ENCODE data around the gene TNFRSF18. TPM values are rescaled to one million over a fixed set of nuclear protein-coding genes. Genes with fewer than 3 reads are reported as not detected.

TNFRSF18 gene
- total RNA-seq, 1 experiment from 2014 or later = 0.83 TPM

DNA sequence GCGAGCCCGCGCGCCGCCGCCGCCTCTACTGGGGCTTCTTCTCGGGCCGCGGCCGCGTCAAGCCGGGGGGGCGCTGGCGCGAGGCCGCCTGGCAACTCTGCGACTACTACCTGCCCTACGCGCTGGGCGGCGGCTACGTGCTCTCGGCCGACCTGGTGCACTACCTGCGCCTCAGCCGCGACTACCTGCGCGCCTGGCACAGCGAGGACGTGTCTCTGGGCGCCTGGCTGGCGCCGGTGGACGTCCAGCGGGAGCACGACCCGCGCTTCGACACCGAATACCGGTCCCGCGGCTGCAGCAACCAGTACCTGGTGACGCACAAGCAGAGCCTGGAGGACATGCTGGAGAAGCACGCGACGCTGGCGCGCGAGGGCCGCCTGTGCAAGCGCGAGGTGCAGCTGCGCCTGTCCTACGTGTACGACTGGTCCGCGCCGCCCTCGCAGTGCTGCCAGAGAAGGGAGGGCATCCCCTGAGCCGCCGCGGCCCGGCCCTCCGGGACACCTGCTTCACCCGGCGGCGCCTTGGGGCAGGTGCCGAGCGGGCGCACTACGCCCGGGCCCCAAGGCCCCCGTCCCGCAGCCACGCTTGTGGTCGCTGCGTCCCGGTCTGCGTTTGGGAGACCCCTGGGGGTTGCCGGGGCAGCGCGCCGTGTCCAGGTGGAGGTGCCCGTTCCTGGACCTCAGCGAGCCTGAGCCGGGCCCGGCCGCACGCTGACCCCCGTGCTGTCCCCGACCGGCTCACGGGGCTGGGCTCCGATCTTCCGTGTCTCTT lies 26.6 kb upstream of the TNFRSF18 start (continued):
- peak; percentile 14 for TF ChIP-seq IRF2 (CRISPR knock-in tag; IDR thresholded peaks at IDR 0.05; ENCODE audit: borderline replicate concordance, low read depth)
- TF ChIP-seq MYBL2 (CRISPR knock-in tag; IDR thresholded peaks at IDR 0.05) = 0 out of 2 replicates have a peak, but pooled peaks have one; percentile 16
- no peak for TF ChIP-seq AR (CRISPR knock-in tag; IDR thresholded peaks at IDR 0.05)
- no peak for TF ChIP-seq USF2 (CRISPR knock-in tag; IDR thresholded peaks at IDR 0.05)

- POLR2A ChIA-PET = no interaction called here
- Mint-ChIP-seq H3K27me3 (ENCODE audit: low read depth) (no peaks in the 10 kb centered on the region), H3K4me1 (peaks cover 10% of the 10 kb centered on the region), H3K36me3 (peaks cover 10% of the 10 kb centered on the region), H3K4me3 (peak within 1 kb of the TSS; percentile 90), H3K9me3 (peaks cover 3% of the 10 kb centered on the region; the same call in 1 of the 2 replicates), H3K27ac (peak within 1 kb of the TSS; percentile 81)
- ATAC-seq (no peak), DNase-seq (ENCODE audit: low spot score) (no peak)
- CTCF ChIA-PET = interaction anchor here (2.0 to 2.3 kb wide), 2 partner anchors 59 to 110 kb away, joined by 9 to 19 read pairs; no protein-coding TSS in a partner anchor
- TF ChIP-seq FOXJ3 (CRISPR knock-in tag; IDR thresholded peaks at IDR 0.05; ENCODE audit: borderline replicate concordance) (no peak), ZNF219 (CRISPR knock-in tag; IDR thresholded peaks at IDR 0.05; ENCODE audit: borderline replicate concordance) (peak; percentile 93), SP1 (CRISPR knock-in tag; conservative IDR thresholded peaks at IDR 0.05) (0 out of 2 replicates have a peak, but pooled peaks have one; percentile 19), SMAD4 (CRISPR knock-in tag; IDR thresholded peaks at IDR 0.05) (peak; percentile 77; the same call in 1 of the 2 replicates), IRF2 (CRISPR knock-in tag; IDR thresholded peaks at IDR 0.05; ENCODE audit: borderline replicate concordance, low read depth) (peak; percentile 91), JUN (CRISPR knock-in tag; IDR thresholded peaks at IDR 0.05) (peak; percentile 93; the same call in 1 of the 2 replicates), GABPB1 (CRISPR knock-in tag; IDR thresholded peaks at IDR 0.05) (no peak), RELA (CRISPR knock-in tag; IDR thresholded peaks at IDR 0.05; ENCODE audit: borderline replicate concordance) (0 out of 2 replicates have a peak, but pooled peaks have one; percentile 22), TEAD4 (CRISPR knock-in tag; IDR thresholded peaks at IDR 0.05) (peak; percentile 92; the same call in 1 of the 2 replicates), NFYB (CRISPR knock-in tag; conservative IDR thresholded peaks at IDR 0.05; ENCODE audit: low read depth) (peak; percentile 56), ARID4B (CRISPR knock-in tag; IDR thresholded peaks at IDR 0.05; ENCODE audit: borderline replicate concordance) (peak; percentile 93; the same call in 1 of the 2 replicates), TEAD1 (CRISPR knock-in tag; IDR thresholded peaks at IDR 0.05) (peak; percentile 83; the same call in 1 of the 2 replicates), ZSCAN18 (CRISPR knock-in tag; IDR thresholded peaks at IDR 0.05) (no peak), NR1H2 (CRISPR knock-in tag; IDR thresholded peaks at IDR 0.05) (no peak)
- TF ChIP-seq, protein P1, sequence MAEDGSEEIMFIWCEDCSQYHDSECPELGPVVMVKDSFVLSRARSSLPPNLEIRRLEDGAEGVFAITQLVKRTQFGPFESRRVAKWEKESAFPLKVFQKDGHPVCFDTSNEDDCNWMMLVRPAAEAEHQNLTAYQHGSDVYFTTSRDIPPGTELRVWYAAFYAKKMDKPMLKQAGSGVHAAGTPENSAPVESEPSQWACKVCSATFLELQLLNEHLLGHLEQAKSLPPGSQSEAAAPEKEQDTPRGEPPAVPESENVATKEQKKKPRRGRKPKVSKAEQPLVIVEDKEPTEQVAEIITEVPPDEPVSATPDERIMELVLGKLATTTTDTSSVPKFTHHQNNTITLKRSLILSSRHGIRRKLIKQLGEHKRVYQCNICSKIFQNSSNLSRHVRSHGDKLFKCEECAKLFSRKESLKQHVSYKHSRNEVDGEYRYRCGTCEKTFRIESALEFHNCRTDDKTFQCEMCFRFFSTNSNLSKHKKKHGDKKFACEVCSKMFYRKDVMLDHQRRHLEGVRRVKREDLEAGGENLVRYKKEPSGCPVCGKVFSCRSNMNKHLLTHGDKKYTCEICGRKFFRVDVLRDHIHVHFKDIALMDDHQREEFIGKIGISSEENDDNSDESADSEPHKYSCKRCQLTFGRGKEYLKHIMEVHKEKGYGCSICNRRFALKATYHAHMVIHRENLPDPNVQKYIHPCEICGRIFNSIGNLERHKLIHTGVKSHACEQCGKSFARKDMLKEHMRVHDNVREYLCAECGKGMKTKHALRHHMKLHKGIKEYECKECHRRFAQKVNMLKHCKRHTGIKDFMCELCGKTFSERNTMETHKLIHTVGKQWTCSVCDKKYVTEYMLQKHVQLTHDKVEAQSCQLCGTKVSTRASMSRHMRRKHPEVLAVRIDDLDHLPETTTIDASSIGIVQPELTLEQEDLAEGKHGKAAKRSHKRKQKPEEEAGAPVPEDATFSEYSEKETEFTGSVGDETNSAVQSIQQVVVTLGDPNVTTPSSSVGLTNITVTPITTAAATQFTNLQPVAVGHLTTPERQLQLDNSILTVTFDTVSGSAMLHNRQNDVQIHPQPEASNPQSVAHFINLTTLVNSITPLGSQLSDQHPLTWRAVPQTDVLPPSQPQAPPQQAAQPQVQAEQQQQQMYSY (CRISPR knock-in tag; IDR thresholded peaks at IDR 0.05) = peak; percentile 62
- TF ChIP-seq, protein P2, sequence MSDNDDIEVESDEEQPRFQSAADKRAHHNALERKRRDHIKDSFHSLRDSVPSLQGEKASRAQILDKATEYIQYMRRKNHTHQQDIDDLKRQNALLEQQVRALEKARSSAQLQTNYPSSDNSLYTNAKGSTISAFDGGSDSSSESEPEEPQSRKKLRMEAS (CRISPR knock-in tag; IDR thresholded peaks at IDR 0.05) = peak; percentile 77; the same call in 1 of the 2 replicates
These were observed 25.9 kb upstream of the TNFRSF18 start, which contains the start of gene B3GALT6 for GRCh38 chr1:1232208-1232795. Gene B3GALT6, plus strand, starts transcription at chr1:1232237. Its CDS starts 42 bp downstream, at chr1:1232279.
